ENCODE data around the gene MAGEB6B.
"Not testable (repeated sequence)": the region's sequence is repeated elsewhere in the genome, so short reads cannot be mapped to it uniquely, and the experiment has no call there.

The MAGEB6B gene

GRCh38 chrX:26160301-26160700, at the start of gene MAGEB6B:
TSS of gene MAGEB6B (plus strand) at chrX:26160601. CDS start at chrX:26160601, 0 bp downstream.
- no peak for DNase-seq

GRCh38 chrX:26138274-26138673, 22.1 kb upstream of the MAGEB6B start, which contains the start of gene MAGEB18:
TSS of gene MAGEB18 (plus strand) at chrX:26138343. CDS start at chrX:26138986, 643 bp downstream.
- no peak for DNase-seq

- DNase-seq = no peak
These were observed 14.4 kb upstream of the MAGEB6B start for GRCh38 chrX:26146024-26146423.

- DNase-seq = no peak
These were observed 31.8 kb downstream of the MAGEB6B start, which contains the start of gene MAGEB6 for GRCh38 chrX:26192204-26192603. TSS of gene MAGEB6 (plus strand) at chrX:26192440. CDS start at chrX:26193847, 1,407 bp downstream.

- no peak for DNase-seq
These were observed 43.2 kb downstream of the MAGEB6B start for GRCh38 chrX:26203561-26203960.

- DNase-seq = not testable (repeated sequence)
These were observed 44.3 kb downstream of the MAGEB6B start for GRCh38 chrX:26204717-26205116.

- DNase-seq = no peak
These were observed 47.6 kb downstream of the MAGEB6B start for GRCh38 chrX:26208012-26208411.

All from stimulated activated naive CD4-positive, alpha-beta T cell (primary cell).